ENCODE results near the gene CYP3A5. TPM values are rescaled to one million over a fixed set of nuclear protein-coding genes. Genes with fewer than 3 reads are reported as not detected.
"Not testable (repeated sequence)": the region's sequence is repeated elsewhere in the genome, so short reads cannot be mapped to it uniquely, and the experiment has no call there.

Gene CYP3A5
- total and polyA plus RNA-seq, 7 experiments from 2014 or later: 0.27 to 0.87 (median 0.69) TPM; not detected in 4

- intact Hi-C loops (cut with micrococcal nuclease): no loop called here
- peaks cover 7 to 71% (median 60%) of the 10 kb centered on the region in 5 donors for H3K36me3 Mint-ChIP-seq
- no peak overlapping the region for H3K27ac ChIP-seq (ENCODE audit: low read depth, low read length)
- H3K4me3 Mint-ChIP-seq: no peak overlapping the region
- peaks cover 0 to 8% (median 0%) of the 10 kb centered on the region in 11 donors for H3K9me3 Mint-ChIP-seq
- CTCF ChIA-PET: interaction anchor here (0.6 kb wide), 1 partner anchor 572 kb away, joined by 7 read pairs; no protein-coding TSS in a partner anchor
- H3K4me3 ChIP-seq (ENCODE audit: low read length): no peak overlapping the region
- POLR2A ChIA-PET: no interaction called here
- H3K27me3 ChIP-seq (ENCODE audit: control insufficient read depth in 2 of 2, insufficient read depth in 2 of 2, low read length in 2 of 2): no peaks in the 10 kb centered on the region
- H3K36me3 ChIP-seq (ENCODE audit: control insufficient read depth in 2 of 3, insufficient read depth in 3 of 3, low read length in 3 of 3): peaks cover 0 to 3% (median 0%) of the 10 kb centered on the region in 3 experiments
- DNase-seq (no peak), ATAC-seq (no peak)
- H3K27me3 Mint-ChIP-seq: no peaks in the 10 kb centered on the region
- H3K4me1 ChIP-seq (ENCODE audit: control insufficient read depth in 2 of 2, insufficient read depth in 2 of 2, low read length in 2 of 2): no peaks in the 10 kb centered on the region
- no peaks in the 10 kb centered on the region for H3K9me3 ChIP-seq (ENCODE audit: control insufficient read depth in 2 of 3, low read length in 3 of 3)
- H3K4me1 Mint-ChIP-seq: peaks cover 0 to 9% (median 0%) of the 10 kb centered on the region in 7 donors
- H3K27ac Mint-ChIP-seq: no peak overlapping the region
Measured at GRCh38 chr7:99644431-99644830, 35.4 kb downstream of the CYP3A5 start.

- no peak for ATAC-seq
Measured at GRCh38 chr7:99643464-99643863, 36.3 kb downstream of the CYP3A5 start.

GRCh38 chr7:99642027-99642426 is 37.8 kb downstream of the CYP3A5 start:
- intact Hi-C loops (cut with micrococcal nuclease): no loop called here
- POLR2A ChIA-PET: interaction anchor here (0.6 kb wide), 1 partner anchor 88 kb away, joined by 5 read pairs; no protein-coding TSS in a partner anchor
- DNase-seq (no peak), ATAC-seq (no peak)
- no peaks in the 10 kb centered on the region for H3K9me3 ChIP-seq (ENCODE audit: control insufficient read depth in 2 of 3, low read length in 3 of 3)
- no peak overlapping the region for H3K27ac ChIP-seq (ENCODE audit: low read depth, low read length)
- H3K4me3 ChIP-seq (ENCODE audit: low read length): no peak overlapping the region
- peak overlapping the region in 2 of 9 donors; percentile 31 to 59 for H3K27ac Mint-ChIP-seq
- peaks cover 3 to 67% (median 50%) of the 10 kb centered on the region in 5 donors for H3K36me3 Mint-ChIP-seq
- no peaks in the 10 kb centered on the region for H3K4me1 ChIP-seq (ENCODE audit: control insufficient read depth in 2 of 2, insufficient read depth in 2 of 2, low read length in 2 of 2)
- H3K4me3 Mint-ChIP-seq: no peak overlapping the region
- CTCF ChIA-PET: no interaction called here
- H3K27me3 ChIP-seq (ENCODE audit: control insufficient read depth in 2 of 2, insufficient read depth in 2 of 2, low read length in 2 of 2): no peaks in the 10 kb centered on the region
- H3K27me3 Mint-ChIP-seq: no peaks in the 10 kb centered on the region
- peaks cover 0 to 8% (median 0%) of the 10 kb centered on the region in 11 donors for H3K9me3 Mint-ChIP-seq
- H3K36me3 ChIP-seq (ENCODE audit: control insufficient read depth in 2 of 3, insufficient read depth in 3 of 3, low read length in 3 of 3): peaks cover 0 to 12% (median 0%) of the 10 kb centered on the region in 3 experiments
- peaks cover 0 to 8% (median 0%) of the 10 kb centered on the region in 7 donors for H3K4me1 Mint-ChIP-seq

More at GRCh38 chr7:99643464-99643863, 36.3 kb downstream of the CYP3A5 start:
- Histone ChIP-seq H3K4me1 (ENCODE audit: control insufficient read depth in 2 of 2, insufficient read depth in 2 of 2, low read length in 2 of 2) (no peaks in the 10 kb centered on the region), H3K4me3 (ENCODE audit: low read length) (no peak overlapping the region), H3K27ac (ENCODE audit: low read depth, low read length) (no peak overlapping the region), H3K9me3 (ENCODE audit: control insufficient read depth in 2 of 3, low read length in 3 of 3) (no peaks in the 10 kb centered on the region), H3K36me3 (ENCODE audit: control insufficient read depth in 2 of 3, insufficient read depth in 3 of 3, low read length in 3 of 3) (peaks cover 0 to 10% (median 0%) of the 10 kb centered on the region in 3 experiments), H3K27me3 (ENCODE audit: control insufficient read depth in 2 of 2, insufficient read depth in 2 of 2, low read length in 2 of 2) (no peaks in the 10 kb centered on the region)
- Mint-ChIP-seq H3K4me1 (peaks cover 0 to 9% (median 0%) of the 10 kb centered on the region in 7 donors), H3K4me3 (no peak overlapping the region), H3K27me3 (no peaks in the 10 kb centered on the region), H3K27ac (peak overlapping the region in 1 of 9 donors; percentile 25), H3K9me3 (peaks cover 0 to 8% (median 0%) of the 10 kb centered on the region in 11 donors), H3K36me3 (peaks cover 7 to 68% (median 60%) of the 10 kb centered on the region in 5 donors)
- DNase-seq: no peak
- CTCF ChIA-PET: no interaction called here
- POLR2A ChIA-PET: no interaction called here
- intact Hi-C loops (cut with micrococcal nuclease): no loop called here

- no peaks in the 10 kb centered on the region for H3K27me3 ChIP-seq (ENCODE audit: control insufficient read depth in 2 of 2, insufficient read depth in 2 of 2, low read length in 2 of 2)
- H3K4me1 Mint-ChIP-seq: peaks cover 0 to 8% (median under 1%) of the 10 kb centered on the region in 7 donors
- H3K36me3 Mint-ChIP-seq: peaks cover 0 to 48% (median 26%) of the 10 kb centered on the region in 5 donors
- no peaks in the 10 kb centered on the region for H3K27me3 Mint-ChIP-seq
- H3K27ac ChIP-seq (ENCODE audit: low read depth, low read length): no peak overlapping the region
- CTCF ChIA-PET: interaction anchor here (0.5 kb wide), 1 partner anchor 158 kb away, joined by 3 read pairs; no protein-coding TSS in a partner anchor
- H3K27ac Mint-ChIP-seq: no peak overlapping the region
- intact Hi-C loops (cut with micrococcal nuclease): no loop called here
- H3K9me3 Mint-ChIP-seq: no peaks in the 10 kb centered on the region
- no peak for ATAC-seq
- no peaks in the 10 kb centered on the region for H3K9me3 ChIP-seq (ENCODE audit: control insufficient read depth in 2 of 3, low read length in 3 of 3)
- peaks cover 0 to 13% (median 0%) of the 10 kb centered on the region in 3 experiments for H3K36me3 ChIP-seq (ENCODE audit: control insufficient read depth in 2 of 3, insufficient read depth in 3 of 3, low read length in 3 of 3)
- DNase-seq: no peak
- POLR2A ChIA-PET: no interaction called here
- no peak overlapping the region for H3K4me3 ChIP-seq (ENCODE audit: low read length)
- H3K4me3 Mint-ChIP-seq: no peak overlapping the region
- no peaks in the 10 kb centered on the region for H3K4me1 ChIP-seq (ENCODE audit: control insufficient read depth in 2 of 2, insufficient read depth in 2 of 2, low read length in 2 of 2)
Measured at GRCh38 chr7:99639267-99639666, 40.5 kb downstream of the CYP3A5 start.

GRCh38 chr7:99638731-99639130 is 41.1 kb downstream of the CYP3A5 start:
- H3K9me3 ChIP-seq (ENCODE audit: control insufficient read depth in 2 of 3, low read length in 3 of 3): no peaks in the 10 kb centered on the region
- no peak overlapping the region for H3K27ac Mint-ChIP-seq
- no peaks in the 10 kb centered on the region for H3K27me3 Mint-ChIP-seq
- intact Hi-C loops (cut with micrococcal nuclease): no loop called here
- H3K4me3 Mint-ChIP-seq: no peak overlapping the region
- DNase-seq: no peak
- H3K36me3 Mint-ChIP-seq: peaks cover 0 to 43% (median 22%) of the 10 kb centered on the region in 5 donors
- no peaks in the 10 kb centered on the region for H3K9me3 Mint-ChIP-seq
- ChIA-PET CTCF (no interaction called here), POLR2A (no interaction called here)
- H3K4me3 ChIP-seq (ENCODE audit: low read length): no peak overlapping the region
- H3K27ac ChIP-seq (ENCODE audit: low read depth, low read length): no peak overlapping the region
- H3K36me3 ChIP-seq (ENCODE audit: control insufficient read depth in 2 of 3, insufficient read depth in 3 of 3, low read length in 3 of 3): peaks cover 0 to 18% (median 0%) of the 10 kb centered on the region in 3 experiments
- ATAC-seq: no peak
- H3K4me1 Mint-ChIP-seq: peaks cover 0 to 8% (median 0%) of the 10 kb centered on the region in 7 donors
- H3K27me3 ChIP-seq (ENCODE audit: control insufficient read depth in 2 of 2, insufficient read depth in 2 of 2, low read length in 2 of 2): no peaks in the 10 kb centered on the region
- H3K4me1 ChIP-seq (ENCODE audit: control insufficient read depth in 2 of 2, insufficient read depth in 2 of 2, low read length in 2 of 2): no peaks in the 10 kb centered on the region

- not testable (repeated sequence) for H3K27me3 ChIP-seq (ENCODE audit: control insufficient read depth in 2 of 2, insufficient read depth in 2 of 2, low read length in 2 of 2)
Measured at GRCh38 chr7:99637414-99637813, 42.4 kb downstream of the CYP3A5 start.

More at GRCh38 chr7:99637414-99637813, 42.4 kb downstream of the CYP3A5 start:
- intact Hi-C loops (cut with micrococcal nuclease); H3K27ac ChIP-seq (ENCODE audit: low read depth, low read length); H3K9me3 ChIP-seq (ENCODE audit: control insufficient read depth in 2 of 3, low read length in 3 of 3); H3K4me1 Mint-ChIP-seq; H3K9me3 Mint-ChIP-seq; DNase-seq; H3K4me3 ChIP-seq (ENCODE audit: low read length); H3K27me3 Mint-ChIP-seq; ATAC-seq; H3K4me3 Mint-ChIP-seq; CTCF ChIA-PET; H3K4me1 ChIP-seq (ENCODE audit: control insufficient read depth in 2 of 2, insufficient read depth in 2 of 2, low read length in 2 of 2): not testable (repeated sequence)
- H3K27ac Mint-ChIP-seq: peak overlapping the region in 4 of 9 donors; percentile 5 to 36 (median 16)
- peaks cover 0 to 28% (median 0%) of the 10 kb centered on the region in 3 experiments for H3K36me3 ChIP-seq (ENCODE audit: control insufficient read depth in 2 of 3, insufficient read depth in 3 of 3, low read length in 3 of 3)
- peaks cover 0 to 32% (median 14%) of the 10 kb centered on the region in 5 donors for H3K36me3 Mint-ChIP-seq
- POLR2A ChIA-PET: interaction anchor here (1.0 kb wide), 1 partner anchor 35 kb away, joined by 4 read pairs; no protein-coding TSS in a partner anchor

All from naive thymus-derived CD4-positive, alpha-beta T cell (primary cell).